HG03460 (cell line): ENCODE measurements around the gene LAMC2.

Experiments
- ATAC-seq: cut with Tn5 transposase; IDR thresholded peaks from one replicate; pipeline ENCODE4 v1.9.1; 2021; ENCODE audit not compliant: unreplicated experiment

LAMC2 gene

DNA sequence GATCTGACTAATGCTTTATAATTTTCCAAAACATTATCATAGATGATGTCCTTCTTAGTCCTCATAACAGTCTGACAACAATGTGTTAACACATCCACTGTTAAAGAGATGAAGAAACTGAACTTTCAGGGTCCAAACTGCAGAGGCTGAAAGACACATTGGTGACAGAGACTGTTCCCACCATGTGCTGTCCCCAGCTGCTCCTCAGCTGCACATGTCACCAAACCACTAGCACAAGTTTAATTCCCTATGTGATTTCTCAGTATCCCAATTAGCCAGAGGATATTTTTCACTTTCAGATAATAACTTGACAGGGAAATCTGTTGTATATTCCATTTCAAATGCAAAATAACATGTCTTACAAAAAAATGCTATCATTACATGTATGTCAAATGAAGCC is 24.6 kb downstream of the LAMC2 start:
- ATAC-seq = no peak

GRCh38 chr1:183212870-183213269 is 26.8 kb downstream of the LAMC2 start:
- no peak for ATAC-seq

DNA sequence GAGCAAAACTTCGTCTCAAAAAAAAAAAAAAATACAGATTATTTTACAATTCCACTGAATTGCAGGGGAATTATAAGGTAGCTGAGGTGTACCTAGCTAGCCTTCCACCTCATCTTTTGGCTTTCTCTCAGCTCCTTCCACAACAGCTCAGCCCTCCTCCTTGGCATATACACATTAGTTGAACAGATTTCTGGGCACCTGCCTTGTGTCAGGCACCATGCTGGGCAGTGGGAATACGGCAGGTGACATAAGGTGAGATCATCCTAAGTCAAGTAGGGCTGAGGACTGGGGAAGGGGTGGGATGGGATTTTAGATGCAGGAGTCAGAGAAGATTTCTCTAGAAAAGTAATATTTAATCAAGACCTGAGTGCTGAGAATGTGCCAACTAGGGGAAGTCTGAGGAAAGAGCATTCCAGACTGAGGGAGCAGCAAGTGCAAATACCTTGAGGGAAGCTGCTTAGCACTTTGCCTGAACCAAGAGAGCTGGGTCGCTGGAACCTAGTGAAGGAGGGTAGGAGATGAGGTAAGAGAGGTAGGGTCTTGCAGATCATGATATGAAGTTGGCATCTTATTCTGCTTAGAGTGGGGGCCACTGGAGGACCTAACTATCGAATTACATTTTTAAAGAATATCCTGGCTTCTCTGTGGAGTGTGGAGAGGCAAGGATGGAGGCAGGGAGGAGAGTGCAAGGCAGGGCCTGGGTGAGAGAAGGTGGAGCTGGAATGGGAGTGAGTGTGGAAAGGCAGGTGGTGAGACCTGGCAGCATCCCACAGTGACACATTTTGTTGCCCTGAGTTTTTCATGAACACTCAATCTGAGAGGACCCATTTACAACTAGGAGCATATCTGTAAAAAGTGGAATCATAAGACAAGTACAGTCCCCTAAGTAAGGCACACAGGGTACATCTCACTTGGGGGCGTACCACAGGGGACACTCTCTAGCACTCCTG is 28.2 kb downstream of the LAMC2 start:
- ATAC-seq = no peak

- no peak for ATAC-seq
Measured at GRCh38 chr1:183215076-183215720, 29.1 kb downstream of the LAMC2 start.

GRCh38 chr1:183215936-183216335 is 29.9 kb downstream of the LAMC2 start:
- no peak for ATAC-seq

DNA sequence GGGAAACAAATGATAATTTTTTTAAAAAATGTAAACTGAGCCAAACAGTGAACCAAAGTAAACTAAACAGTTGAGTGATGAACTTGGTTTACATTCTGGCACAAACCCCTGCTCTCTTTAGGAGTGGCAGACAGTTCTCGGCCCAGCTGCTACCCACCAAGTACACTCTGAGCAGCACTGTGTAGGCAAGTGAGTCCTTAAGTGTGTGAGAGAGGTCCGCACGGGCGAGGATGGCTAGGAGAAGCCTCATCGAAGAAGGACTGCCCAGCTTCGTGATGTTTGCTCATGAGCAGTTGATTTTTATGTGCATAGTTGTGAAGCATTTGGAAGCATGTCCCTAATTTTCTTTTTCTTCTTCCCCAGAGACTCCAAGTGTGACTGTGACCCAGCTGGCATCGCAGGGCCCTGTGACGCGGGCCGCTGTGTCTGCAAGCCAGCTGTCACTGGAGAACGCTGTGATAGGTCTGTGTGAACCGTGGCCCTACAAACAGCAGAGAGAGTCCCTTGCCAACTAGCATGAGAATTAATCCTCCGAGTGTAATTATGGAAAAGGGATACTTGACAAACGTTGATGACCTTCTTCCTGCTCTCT is 32.1 kb downstream of the LAMC2 start:
- no peak for ATAC-seq

DNA sequence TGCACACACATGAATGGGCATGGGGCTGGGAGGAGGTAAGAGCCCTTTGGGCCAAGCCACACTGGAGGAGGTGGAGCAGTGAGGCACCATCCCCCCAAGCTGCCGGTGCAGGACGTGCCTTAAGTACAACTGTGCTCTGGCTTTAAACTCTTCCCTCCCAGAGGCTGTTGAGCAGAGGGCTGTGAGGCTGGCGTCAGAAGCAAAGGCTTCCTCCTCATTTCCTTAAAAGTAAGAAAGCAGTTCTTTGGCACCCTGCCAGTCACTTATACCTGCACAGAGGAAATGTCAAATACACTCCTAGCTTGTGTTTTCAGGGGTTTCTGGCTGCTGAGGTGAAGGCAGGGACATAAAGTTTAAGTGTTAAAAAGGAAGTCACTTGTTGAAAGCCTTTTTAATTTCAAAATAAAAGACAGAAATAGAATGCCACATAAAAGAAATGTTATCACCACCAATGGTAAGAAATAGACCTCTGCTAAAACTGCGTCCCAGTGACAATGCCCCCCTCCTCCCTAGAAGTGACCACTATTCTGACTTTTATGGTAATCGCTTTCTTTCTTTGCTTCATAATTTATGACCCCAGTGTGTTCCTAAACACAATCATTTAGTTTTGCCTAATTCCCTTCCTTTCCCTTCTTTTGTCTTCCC is 33.0 kb downstream of the LAMC2 start:
- ATAC-seq = no peak

GRCh38 chr1:183219616-183220009 is 33.5 kb downstream of the LAMC2 start:
- ATAC-seq = no peak

DNA sequence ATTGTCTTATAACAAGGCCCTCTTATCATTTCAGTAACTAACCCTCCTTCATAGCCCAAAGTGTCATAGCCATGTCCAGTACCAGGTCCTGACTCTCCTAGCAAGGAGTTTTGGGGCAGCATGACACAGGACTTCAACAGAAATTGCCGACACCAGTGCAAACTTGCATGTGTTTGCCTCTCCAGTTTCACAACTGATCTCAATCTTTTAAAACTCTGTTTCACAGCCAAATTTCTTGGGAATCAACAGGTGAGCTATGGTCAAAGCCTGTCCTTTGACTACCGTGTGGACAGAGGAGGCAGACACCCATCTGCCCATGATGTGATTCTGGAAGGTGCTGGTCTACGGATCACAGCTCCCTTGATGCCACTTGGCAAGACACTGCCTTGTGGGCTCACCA is 36.8 kb downstream of the LAMC2 start:
- ATAC-seq = no peak

DNA sequence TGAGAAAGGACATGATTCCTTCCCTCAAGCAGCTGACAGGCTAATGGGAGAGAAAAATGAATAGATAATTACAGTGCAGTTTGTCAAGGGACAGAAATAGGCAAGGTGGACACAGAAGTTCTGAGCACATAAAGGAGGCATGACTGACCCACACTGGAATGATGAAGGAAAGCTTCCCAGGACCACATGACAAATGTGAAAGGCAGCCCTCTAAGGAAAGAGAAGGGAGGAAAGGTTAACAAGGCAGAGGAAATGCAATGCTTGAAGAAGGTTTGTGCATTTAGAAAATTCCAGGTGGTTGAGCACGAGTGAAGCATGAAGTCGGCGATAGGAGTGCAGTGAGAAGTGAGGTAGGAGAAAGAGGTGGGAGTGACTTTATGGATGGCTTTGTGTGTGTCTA is 37.4 kb downstream of the LAMC2 start:
- ATAC-seq = no peak

DNA sequence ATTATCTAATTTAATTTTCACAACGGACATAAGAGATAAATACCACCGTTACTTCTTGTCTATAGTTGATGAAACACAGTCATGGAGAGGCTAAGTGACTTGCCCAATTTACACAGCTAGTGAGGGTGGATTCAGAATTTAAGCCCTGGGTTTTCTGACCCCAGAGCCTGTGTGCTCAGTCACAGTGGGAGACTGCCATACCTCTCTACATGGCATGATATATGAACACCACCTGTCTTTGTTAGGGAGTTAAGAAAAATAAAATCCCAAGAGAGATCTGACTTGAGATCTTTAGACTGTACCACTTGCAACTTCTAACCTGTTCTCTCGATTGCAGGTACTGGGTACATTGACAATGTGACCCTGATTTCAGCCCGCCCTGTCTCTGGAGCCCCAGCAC is 40.3 kb downstream of the LAMC2 start:
- no peak for ATAC-seq

DNA sequence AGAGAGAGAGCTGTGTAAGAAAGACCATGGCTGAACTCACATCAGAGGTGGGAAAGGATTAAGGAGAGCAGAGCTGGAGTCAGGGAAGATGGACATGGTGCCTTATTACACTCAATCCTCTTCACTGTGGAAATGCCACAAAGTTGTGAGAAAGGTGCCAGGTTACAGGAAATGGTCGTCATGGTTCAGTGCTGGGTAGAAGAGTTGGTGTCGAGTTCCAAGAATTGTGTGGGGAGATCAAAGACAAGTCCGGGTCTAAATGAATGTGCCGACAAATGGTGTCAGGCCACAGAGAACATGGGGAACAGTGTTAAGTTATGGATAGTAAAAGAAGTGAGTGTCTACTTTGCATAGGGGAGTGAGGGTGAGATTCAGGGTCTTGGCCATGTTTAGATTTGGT is 40.9 kb downstream of the LAMC2 start:
- ATAC-seq = no peak

GRCh38 chr1:183227422-183228346 is 41.6 kb downstream of the LAMC2 start:
- ATAC-seq = peak; percentile 69

- ATAC-seq = no peak
Measured at GRCh38 chr1:183228347-183229220, 42.5 kb downstream of the LAMC2 start.

- ATAC-seq = no peak
Measured at GRCh38 chr1:183230413-183230812, 44.3 kb downstream of the LAMC2 start.

GRCh38 chr1:183231545-183231944 is 45.5 kb downstream of the LAMC2 start:
- ATAC-seq = no peak

DNA sequence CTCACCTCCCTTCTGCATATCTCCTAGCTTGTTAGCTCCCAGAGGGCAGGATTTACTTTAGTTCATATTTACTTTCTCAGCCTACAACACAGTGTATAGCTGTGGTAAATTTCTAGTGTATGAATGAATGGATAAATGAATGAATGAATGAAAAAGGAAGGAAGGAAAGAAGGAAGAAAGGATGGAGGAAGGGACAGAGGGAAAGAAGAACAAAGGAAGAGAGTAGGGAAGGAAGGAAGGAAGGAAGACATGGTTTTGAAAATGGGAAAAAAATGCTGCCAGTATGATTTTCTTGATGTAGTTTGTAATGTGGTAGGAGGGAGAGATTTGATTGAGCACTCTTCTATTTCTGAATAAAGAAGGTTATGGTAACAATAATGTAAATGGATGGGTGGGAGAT is 47.0 kb downstream of the LAMC2 start:
- no peak for ATAC-seq

- ATAC-seq = no peak
Measured at GRCh38 chr1:183234660-183235476, 48.8 kb downstream of the LAMC2 start.

- no peak for ATAC-seq
Measured at GRCh38 chr1:183235503-183235902, 49.4 kb downstream of the LAMC2 start.
